AG04449 (cell line): ENCODE measurements around the gene DOK7.

ENCODE experiments used
- CTCF ChIA-PET: fragments of 350-600 bp; formaldehyde crosslinking; extraction: SDS; loops from one replicate; lab custom pipeline; 2021; ENCODE audit warnings: antibody characterized with exemption; lab: Yijun Ruan, JAX
- POLR2A ChIA-PET: fragments of 400-600, 350-600 bp; formaldehyde crosslinking; extraction: SDS; loops from one replicate; lab custom pipeline; 2020; ENCODE audit warnings: antibody characterized with exemption, inconsistent platforms; lab: Yijun Ruan, JAX
- DNase-seq: peaks from one replicate; pipeline ENCODE4 v3.0.0-alpha.2; 2010; ENCODE audit warnings: low read depth, low spot score
- H3K4me3 ChIP-seq: 2 replicates; pipeline ENCODE4 v1.5.1; 2011; ENCODE audit warnings: low read depth, mild to moderate bottlenecking, control low read depth, low read length
- TF ChIP-seq, protein P1 (sequence below): IDR thresholded peaks from one replicate; pipeline ENCODE4 v1.5.1; 2011; ENCODE audit warnings: mild to moderate bottlenecking, moderate library complexity, low read length, control low read depth, inconsistent platforms; ENCODE audit not compliant: insufficient read depth; ENCODE audit errors: missing control alignments

Gene DOK7

DNA sequence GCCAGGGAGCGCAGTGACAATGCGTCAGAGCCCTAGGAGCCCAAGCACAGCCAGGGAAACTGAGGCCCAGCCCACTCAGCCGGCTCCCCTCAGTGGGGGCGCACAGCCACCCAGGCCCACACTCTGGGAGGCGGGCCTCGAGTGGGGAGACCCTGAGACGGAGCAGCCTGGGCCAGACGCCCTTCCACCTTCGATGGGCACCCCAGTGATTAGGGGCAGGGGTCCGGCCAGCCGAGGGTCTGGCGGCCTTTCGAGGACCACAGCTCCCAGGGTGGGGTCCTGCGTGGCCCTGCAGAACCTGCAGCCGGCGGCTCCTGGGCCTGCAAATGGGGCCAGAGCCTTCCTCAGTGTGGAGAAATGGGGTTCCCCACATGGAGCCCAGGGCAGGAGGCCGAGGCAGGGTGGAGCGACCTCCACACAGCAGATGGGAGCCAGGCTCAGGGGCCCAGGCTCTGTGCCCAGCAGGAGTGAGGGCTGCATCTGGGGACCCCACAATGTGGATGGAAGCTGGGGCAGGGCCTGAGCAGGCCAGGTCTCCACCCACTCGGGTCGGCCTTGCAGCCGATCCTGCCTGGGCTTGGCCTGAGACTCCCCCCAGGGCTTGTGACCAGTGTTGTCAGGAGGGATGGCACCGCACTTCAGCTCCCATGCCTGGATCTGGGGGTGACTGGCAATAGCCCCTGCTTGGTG lies 16.3 kb upstream of the DOK7 start:
- TF ChIP-seq, protein P1, sequence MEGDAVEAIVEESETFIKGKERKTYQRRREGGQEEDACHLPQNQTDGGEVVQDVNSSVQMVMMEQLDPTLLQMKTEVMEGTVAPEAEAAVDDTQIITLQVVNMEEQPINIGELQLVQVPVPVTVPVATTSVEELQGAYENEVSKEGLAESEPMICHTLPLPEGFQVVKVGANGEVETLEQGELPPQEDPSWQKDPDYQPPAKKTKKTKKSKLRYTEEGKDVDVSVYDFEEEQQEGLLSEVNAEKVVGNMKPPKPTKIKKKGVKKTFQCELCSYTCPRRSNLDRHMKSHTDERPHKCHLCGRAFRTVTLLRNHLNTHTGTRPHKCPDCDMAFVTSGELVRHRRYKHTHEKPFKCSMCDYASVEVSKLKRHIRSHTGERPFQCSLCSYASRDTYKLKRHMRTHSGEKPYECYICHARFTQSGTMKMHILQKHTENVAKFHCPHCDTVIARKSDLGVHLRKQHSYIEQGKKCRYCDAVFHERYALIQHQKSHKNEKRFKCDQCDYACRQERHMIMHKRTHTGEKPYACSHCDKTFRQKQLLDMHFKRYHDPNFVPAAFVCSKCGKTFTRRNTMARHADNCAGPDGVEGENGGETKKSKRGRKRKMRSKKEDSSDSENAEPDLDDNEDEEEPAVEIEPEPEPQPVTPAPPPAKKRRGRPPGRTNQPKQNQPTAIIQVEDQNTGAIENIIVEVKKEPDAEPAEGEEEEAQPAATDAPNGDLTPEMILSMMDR: no peak
- POLR2A ChIA-PET: no interaction called here
- no peak overlapping the region for H3K4me3 ChIP-seq
- DNase-seq: no peak
- CTCF ChIA-PET: interaction anchor here (1.2 to 16.2 kb wide), 2 partner anchors 10 to 101 kb away, joined by 4 to 309 read pairs; no protein-coding TSS in a partner anchor

DNA sequence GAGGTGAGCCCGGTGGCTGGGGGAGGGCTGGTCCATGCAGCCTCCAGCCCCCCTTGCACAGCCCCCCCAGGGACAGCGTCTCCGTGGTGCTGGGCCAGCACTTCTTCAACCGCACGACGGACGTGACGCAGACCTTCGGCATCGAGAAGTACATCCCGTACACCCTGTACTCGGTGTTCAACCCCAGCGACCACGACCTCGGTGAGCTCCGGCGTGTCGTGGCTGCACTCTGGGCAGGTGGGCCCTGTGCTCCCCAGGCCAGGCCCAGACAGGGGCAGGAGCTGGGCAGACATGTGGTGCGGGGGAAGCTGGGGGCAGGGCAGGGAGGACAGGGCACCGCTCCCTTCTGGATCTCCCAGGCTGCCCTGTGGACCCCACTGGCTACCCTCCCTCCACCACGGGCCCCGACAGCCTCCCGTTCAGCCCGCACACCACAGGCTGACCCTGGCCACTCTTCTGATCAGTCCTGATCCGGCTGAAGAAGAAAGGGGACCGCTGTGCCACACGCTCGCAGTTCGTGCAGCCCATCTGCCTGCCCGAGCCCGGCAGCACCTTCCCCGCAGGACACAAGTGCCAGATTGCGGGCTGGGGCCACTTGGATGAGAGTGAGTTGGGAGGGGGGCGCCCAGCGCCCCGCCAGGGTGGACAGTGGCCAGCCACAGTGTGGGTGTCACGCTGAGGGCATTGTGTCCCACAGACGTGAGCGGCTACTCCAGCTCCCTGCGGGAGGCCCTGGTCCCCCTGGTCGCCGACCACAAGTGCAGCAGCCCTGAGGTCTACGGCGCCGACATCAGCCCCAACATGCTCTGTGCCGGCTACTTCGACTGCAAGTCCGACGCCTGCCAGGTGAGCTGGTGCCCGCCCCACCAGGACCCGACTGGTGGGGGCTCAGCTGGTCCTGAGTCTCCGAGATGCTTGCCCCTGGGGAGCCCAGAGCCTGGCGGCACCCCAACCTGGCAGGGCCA lies 15.4 kb upstream of the DOK7 start:
- ChIA-PET POLR2A (no interaction called here), CTCF (interaction anchor here (1.2 to 16.2 kb wide), 2 partner anchors 11 to 102 kb away, joined by 4 to 309 read pairs; no protein-coding TSS in a partner anchor)
- H3K4me3 ChIP-seq: no peak overlapping the region
- TF ChIP-seq, protein P1: no peak
- DNase-seq: no peak

DNA sequence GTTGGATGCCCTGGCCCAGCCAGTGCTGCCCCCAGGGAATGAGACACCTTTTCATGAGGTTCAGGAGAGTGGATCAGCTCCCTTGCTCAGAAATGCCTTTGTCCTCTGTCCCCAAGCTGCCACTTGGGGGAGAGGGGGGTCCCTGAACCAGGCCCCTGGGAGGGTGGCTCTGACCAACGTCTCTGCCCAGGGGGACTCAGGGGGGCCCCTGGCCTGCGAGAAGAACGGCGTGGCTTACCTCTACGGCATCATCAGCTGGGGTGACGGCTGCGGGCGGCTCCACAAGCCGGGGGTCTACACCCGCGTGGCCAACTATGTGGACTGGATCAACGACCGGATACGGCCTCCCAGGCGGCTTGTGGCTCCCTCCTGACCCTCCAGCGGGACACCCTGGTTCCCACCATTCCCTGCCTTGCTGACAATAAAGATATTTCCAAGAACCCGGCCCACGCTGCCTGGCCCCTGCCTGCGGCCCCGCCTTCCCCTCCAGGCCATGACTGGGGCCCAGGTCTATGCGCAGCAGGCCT lies 14.0 kb upstream of the DOK7 start:
- CTCF ChIA-PET: interaction anchor here (0.6 kb wide), 1 partner anchor 103 kb away, joined by 3 read pairs; no protein-coding TSS in a partner anchor
- TF ChIP-seq, protein P1: no peak
- no peak overlapping the region for H3K4me3 ChIP-seq
- POLR2A ChIA-PET: no interaction called here
- DNase-seq: no peak

DNA sequence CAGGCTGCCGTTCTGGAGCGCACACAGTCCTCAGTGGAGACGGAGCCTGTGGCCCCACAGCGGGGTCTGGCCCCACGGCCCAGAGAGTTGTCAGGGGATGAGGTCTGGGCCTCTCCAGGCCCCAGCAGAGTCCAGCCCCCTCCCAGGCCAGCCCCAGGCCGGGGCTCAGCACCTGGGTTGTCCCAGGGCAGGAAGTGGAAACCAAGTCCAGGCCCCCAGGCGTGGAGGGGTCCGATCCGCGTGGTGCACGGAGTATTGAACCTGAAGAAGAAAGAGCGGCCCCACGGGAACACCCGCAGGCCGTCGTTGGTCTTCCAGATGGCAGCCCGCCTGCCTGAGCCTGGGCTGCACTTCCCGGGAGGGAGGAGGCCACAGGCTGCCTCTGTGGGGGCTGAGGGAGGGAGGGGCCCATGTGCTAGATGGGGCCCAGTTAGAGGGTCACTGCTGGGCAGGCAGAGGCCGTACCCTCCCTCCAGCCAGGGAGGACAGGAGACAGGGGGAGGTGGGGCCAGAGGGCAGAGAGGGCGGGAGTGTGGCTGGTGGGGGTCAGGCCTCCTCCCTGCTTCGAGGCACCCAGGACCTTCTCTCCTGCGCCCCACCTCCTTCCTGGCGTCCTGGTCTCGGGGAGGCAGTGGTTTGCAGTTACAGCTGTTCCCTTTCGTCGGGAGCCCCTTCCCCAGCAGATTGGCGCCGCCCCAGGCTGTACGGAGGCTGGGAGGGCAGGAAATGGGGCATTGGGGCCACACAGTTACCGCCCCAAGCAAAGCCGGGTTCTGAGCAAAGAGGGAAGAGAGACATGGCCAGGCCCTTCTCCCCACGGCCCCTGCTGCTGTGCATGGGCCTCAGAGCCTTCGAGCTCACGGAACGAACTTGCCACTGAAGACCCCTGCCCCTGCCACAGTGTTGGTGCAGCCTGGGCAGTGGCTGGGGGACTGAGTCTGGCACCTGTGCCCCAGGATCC lies 13.3 kb upstream of the DOK7 start:
- ChIA-PET CTCF (no interaction called here), POLR2A (no interaction called here)
- TF ChIP-seq, protein P1: no peak

DNA sequence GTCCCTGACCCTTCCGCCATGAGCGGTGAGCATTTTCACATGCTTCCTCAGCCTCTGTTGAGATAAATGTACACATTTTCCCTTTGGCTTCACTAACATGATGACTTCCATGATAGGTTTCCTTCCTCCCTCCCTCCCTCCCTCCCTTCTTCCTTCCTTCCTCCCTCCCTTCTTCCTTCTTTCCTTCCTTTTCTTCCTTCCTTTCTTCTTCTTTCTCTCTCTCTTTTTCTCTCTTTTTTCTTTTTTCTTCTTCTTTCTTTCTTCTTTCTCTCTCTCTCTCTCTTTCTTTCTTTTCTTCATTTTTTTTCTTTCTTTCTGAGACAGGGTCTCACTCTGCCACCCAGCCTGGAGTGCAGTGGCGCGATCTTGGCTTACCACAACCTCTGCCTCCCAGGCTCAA lies 12.5 kb upstream of the DOK7 start:
- ChIA-PET POLR2A (no interaction called here), CTCF (interaction anchor here (1.3 to 2.3 kb wide), 2 partner anchors 20 to 30 kb away, joined by 4 to 13 read pairs; no protein-coding TSS in a partner anchor)
- DNase-seq: no peak
- no peak overlapping the region for H3K4me3 ChIP-seq
- TF ChIP-seq, protein P1: no peak

More for the DNA sequence above, 13.3 kb upstream of the DOK7 start:
- no peak for DNase-seq
- no peak overlapping the region for H3K4me3 ChIP-seq
